HepG2 (cell line): ENCODE results near the gene GAPDH. TPM values are rescaled to one million over a fixed set of nuclear protein-coding genes. Genes with fewer than 3 reads are reported as not detected.
A peak's percentile ranks its signal among the peaks of the same experiment; 100 is the strongest.

Source experiments
- HNF4G ChIP-seq, 2 experiments: sonication (generic) in 1 of 2; formaldehyde crosslinking in 1 of 2; IDR thresholded peaks; 2 replicates each; pipeline versions ENCODE4 v1.4.0 to v1.6.1; 2011 to 2020; ENCODE audit warnings: borderline replicate concordance in 2 of 2, low read depth in 2 of 2, mild to moderate bottlenecking in 2 of 2, low read length in 1 of 2, missing genetic modification reagents in 1 of 2, moderate library complexity in 1 of 2
- KIAA2018 ChIP-seq: sonication (generic); formaldehyde crosslinking; IDR thresholded peaks from 2 replicates; pipeline ENCODE4 v1.5.0; 2020; ENCODE audit warnings: mild to moderate bottlenecking, missing genetic modification reagents, borderline replicate concordance
- MED13 ChIP-seq: sonication (generic); formaldehyde crosslinking; IDR thresholded peaks from 2 replicates; pipeline ENCODE4 v1.5.0; 2020; ENCODE audit warnings: missing genetic modification reagents
- NFE2L2 ChIP-seq: fragments of 150-350 bp; IDR thresholded peaks from 2 replicates; pipeline ENCODE4 v1.6.1; 2014; ENCODE audit warnings: low read length
- PTBP1 ChIP-seq: fragments of 200-400 bp; formaldehyde crosslinking; IDR thresholded peaks from 2 replicates; pipeline ENCODE4 v1.6.1; 2018; ENCODE audit warnings: low read length, low read depth; ENCODE audit not compliant: poor library complexity, severe bottlenecking
- RBM22 ChIP-seq: fragments of 200-400 bp; formaldehyde crosslinking; optimal IDR thresholded peaks from 2 replicates; pipeline ENCODE3; 2017; ENCODE audit warnings: mild to moderate bottlenecking, low read length, moderate library complexity
- ZBTB25 ChIP-seq: IDR thresholded peaks from 2 replicates; pipeline ENCODE4 v1.6.1; 2018; ENCODE audit warnings: missing genetic modification reagents
- ZBTB7B ChIP-seq: sonication (generic); formaldehyde crosslinking; IDR thresholded peaks from 2 replicates; pipeline ENCODE4 v1.4.0; 2020; ENCODE audit warnings: missing genetic modification reagents
- ZIK1 ChIP-seq: sonication (generic); formaldehyde crosslinking; IDR thresholded peaks from 2 replicates; pipeline ENCODE4 v1.5.0; 2020; ENCODE audit warnings: mild to moderate bottlenecking, low read depth, missing genetic modification reagents, borderline replicate concordance
- ZNF687 ChIP-seq: sonication (generic); formaldehyde crosslinking; IDR thresholded peaks from 2 replicates; pipeline ENCODE4 v1.5.1; 2020; ENCODE audit warnings: mild to moderate bottlenecking, missing genetic modification reagents, moderate library complexity
- ZNF724P ChIP-seq: sonication (generic); formaldehyde crosslinking; IDR thresholded peaks from 2 replicates; pipeline ENCODE4 v1.8.0; 2022; ENCODE audit warnings: missing genetic modification reagents, borderline replicate concordance
- polyA plus RNA-seq, 8 experiments: library from polyadenylated mRNA; depleted of rRNA in 3 of 8; stranded (reverse) in 7 of 8; unstranded in 1 of 8; fragments of >200 nt; fragmentation: Illumina TruSeq in 4 of 8; extraction: Trizol in 4 of 8; gene quantifications; 2 replicates each; pipeline versions ENCODE4 v1.2.1 to v1.2.3, GENCODE V29; 2011 to 2016; ENCODE audit warnings: low read depth in 4 of 8, missing spikeins in 1 of 8, mixed read lengths in 1 of 8; ENCODE audit not compliant: insufficient read depth in 1 of 8
- total RNA-seq, 5 experiments: library from RNA; depleted of rRNA; stranded (reverse); fragments of >200 nt; fragmentation: Illumina TruSeq; extraction: Trizol; gene quantifications; 2 replicates each; pipeline ENCODE4 v1.2.3, GENCODE V29; 2016; ENCODE audit warnings: low read depth in 1 of 5

GAPDH gene
- total and polyA plus RNA-seq, 2 of the 13 experiments (the other 11 are each of a cell fraction or from before 2014, with no cell fraction given) = 3,038 to 12,722 TPM

GRCh38 chr12:6493497-6494257 lies 40.6 kb upstream of the GAPDH start, which contains the start of gene NCAPD2 (continued):
- TF ChIP-seq ZBTB25 (CRISPR knock-in tag) = no peak
- TF ChIP-seq ZNF687 = peak; percentile 84
- no peak for TF ChIP-seq HNF4G (IDR thresholded peaks at IDR 0.05; ENCODE audit: borderline replicate concordance, low read depth, low read length)
- no peak for TF ChIP-seq HNF4G (CRISPR knock-in tag; IDR thresholded peaks at IDR 0.05; ENCODE audit: borderline replicate concordance, low read depth)
- no peak for TF ChIP-seq RBM22
- TF ChIP-seq ZIK1 (CRISPR knock-in tag) = no peak
- no peak for TF ChIP-seq NFE2L2
- TF ChIP-seq MED13 (CRISPR knock-in tag) = 0 out of 2 replicates have a peak, but pooled peaks have one; percentile 14
- no peak for TF ChIP-seq PTBP1
- TF ChIP-seq ZNF724P (CRISPR knock-in tag) = 0 out of 2 replicates have a peak, but pooled peaks have one; percentile 14
- 0 out of 2 replicates have a peak, but pooled peaks have one; percentile 21 for TF ChIP-seq ZBTB7B (CRISPR knock-in tag)
- TF ChIP-seq KIAA2018 (CRISPR knock-in tag) = no peak
